Prostate gland (tissue), 2 donors: ENCODE data around the gene SPINK8. TPM values are rescaled to one million over a fixed set of nuclear protein-coding genes. Genes with fewer than 3 reads are reported as not detected.

ENCODE experiments used
- DNase-seq: peaks from one replicate; pipeline ENCODE4 v3.0.0-alpha.2; 2019; ENCODE audit warnings: low spot score
- H3K27ac ChIP-seq, 2 donors: fragments of 200-600 bp; sonication (generic); 2 replicates each; pipeline ENCODE4 v1.5.1; 2017 to 2019
- H3K27me3 ChIP-seq: fragments of 200-600 bp; sonication (generic); replicated peaks from 2 replicates; pipeline ENCODE4 v1.5.1; 2019; ENCODE audit not compliant: insufficient read depth
- H3K36me3 ChIP-seq, 2 donors: fragments of 200-600 bp; sonication (generic); 1 replicate in 1 of 2; 2 replicates in 1 of 2; pipeline versions ENCODE4 v1.5.1 to v1.8.1; 2017 to 2019
- H3K4me1 ChIP-seq: fragments of 200-600 bp; sonication (generic); replicated peaks from 2 replicates; pipeline ENCODE4 v1.5.1; 2019
- H3K4me3 ChIP-seq, 2 donors: fragments of 200-600 bp; sonication (generic); 2 replicates each; pipeline ENCODE4 v1.5.1; 2017 to 2019
- H3K9me3 ChIP-seq: fragments of 200-600 bp; sonication (generic); 2 replicates; pipeline ENCODE4 v1.5.1; 2017
- CTCF ChIP-seq, 4 experiments: fragments of 200-600 bp in 2 of 4; fragments of 450-650 bp in 2 of 4; sonication (generic) in 2 of 4; IDR thresholded peaks; 1 replicate in 3 of 4; 2 replicates in 1 of 4; pipeline ENCODE4 v1.5.1; 2016 to 2019; ENCODE audit warnings: antibody characterized with exemption in 4 of 4, mild to moderate bottlenecking in 2 of 4, moderate library complexity in 2 of 4
- POLR2A ChIP-seq: fragments of 450-650 bp; IDR thresholded peaks from one replicate; pipeline ENCODE4 v1.6.1; 2016; ENCODE audit warnings: antibody characterized with exemption, mild to moderate bottlenecking
- POLR2AphosphoS5 ChIP-seq: sonication (generic); formaldehyde crosslinking; IDR thresholded peaks from one replicate; pipeline ENCODE4 v1.6.1; 2017; ENCODE audit warnings: antibody characterized with exemption
- WGBS: methylation state at CpG from one replicate; pipeline ENCODE4 v1.1.5; 2018; 5-methylcytosine and 5-hydroxymethylcytosine counted together
- intact Hi-C: fragments of 100-400 bp; cut with DNase I; formaldehyde crosslinking; loops from one replicate; pipeline ENCODE4 v1.14.2; 2022
- total RNA-seq, 2 donors: library from RNA; depleted of rRNA; stranded (reverse); fragments of >200 nt; gene quantifications; one replicate each; pipeline ENCODE4 v1.1.0, GENCODE V29; 2016

SPINK8 gene
- total RNA-seq, 2 donors from 2014 or later, result 4.9 TPM; not detected in 1

GRCh38 chr3:48306290-48306689 lies 27.2 kb downstream of the SPINK8 start:
- no peaks in the 10 kb centered on the region for H3K4me1 ChIP-seq
- H3K36me3 ChIP-seq, result no peaks in the 10 kb centered on the region
- H3K4me3 ChIP-seq, result no peak overlapping the region
- TF ChIP-seq CTCF (IDR thresholded peaks at IDR 0.05) (no peak), POLR2A (no peak), POLR2AphosphoS5 (no peak)
- no peak for DNase-seq
- no peak overlapping the region for H3K27ac ChIP-seq
- intact Hi-C loops, result loop anchor here (10.0 kb wide), 1 partner anchor 129 kb away; the partner anchor contains the start of gene PLXNB1
- WGBS, result 87% methylated on average over 2 of the region's 2 CpGs
- no peaks in the 10 kb centered on the region for H3K9me3 ChIP-seq
- no peaks in the 10 kb centered on the region for H3K27me3 ChIP-seq

GRCh38 chr3:48305396-48305795 lies 28.1 kb downstream of the SPINK8 start:
- Histone ChIP-seq H3K4me1 (no peaks in the 10 kb centered on the region), H3K9me3 (no peaks in the 10 kb centered on the region), H3K27me3 (no peaks in the 10 kb centered on the region), H3K27ac (no peak overlapping the region), H3K36me3 (no peaks in the 10 kb centered on the region), H3K4me3 (no peak overlapping the region)
- peak; percentile 13 for TF ChIP-seq POLR2AphosphoS5
- no peak for TF ChIP-seq CTCF (IDR thresholded peaks at IDR 0.05)
- 60% methylated on average over 2 of the region's 2 CpGs for WGBS
- DNase-seq, result no peak
- intact Hi-C loops, result loop anchor here (10.0 kb wide), 1 partner anchor 129 kb away; the partner anchor contains the start of gene PLXNB1

DNA sequence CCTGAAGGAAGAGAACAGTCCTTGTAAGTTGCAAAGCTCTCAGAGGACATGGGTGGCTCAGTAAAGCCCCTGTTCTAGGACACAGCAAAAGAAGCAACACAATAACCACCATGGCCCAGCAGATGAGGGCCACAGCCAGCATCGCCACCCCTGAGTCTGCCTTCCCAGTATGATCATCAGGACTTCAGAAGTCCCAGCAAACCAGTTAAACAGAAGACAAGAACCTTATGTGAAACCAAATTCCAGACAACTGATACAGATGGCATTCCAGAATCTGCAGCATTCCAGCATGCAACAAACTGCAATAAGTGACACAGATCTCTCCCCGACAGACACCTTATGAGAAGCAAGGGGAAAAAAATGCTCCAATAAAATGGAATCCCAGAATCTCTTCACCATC lies 30.4 kb downstream of the SPINK8 start:
- no peaks in the 10 kb centered on the region for H3K27me3 ChIP-seq
- intact Hi-C loops, result loop anchor here (10.0 kb wide), 1 partner anchor 132 kb away; the partner anchor contains the start of gene PLXNB1
- WGBS, result 98% methylated on average over 2 of the region's 2 CpGs
- H3K9me3 ChIP-seq, result no peaks in the 10 kb centered on the region
- no peak overlapping the region for H3K27ac ChIP-seq
- H3K36me3 ChIP-seq, result no peaks in the 10 kb centered on the region
- H3K4me3 ChIP-seq, result no peak overlapping the region
- TF ChIP-seq POLR2AphosphoS5 (no peak), POLR2A (no peak)
- no peaks in the 10 kb centered on the region for H3K4me1 ChIP-seq
- DNase-seq, result no peak

DNA sequence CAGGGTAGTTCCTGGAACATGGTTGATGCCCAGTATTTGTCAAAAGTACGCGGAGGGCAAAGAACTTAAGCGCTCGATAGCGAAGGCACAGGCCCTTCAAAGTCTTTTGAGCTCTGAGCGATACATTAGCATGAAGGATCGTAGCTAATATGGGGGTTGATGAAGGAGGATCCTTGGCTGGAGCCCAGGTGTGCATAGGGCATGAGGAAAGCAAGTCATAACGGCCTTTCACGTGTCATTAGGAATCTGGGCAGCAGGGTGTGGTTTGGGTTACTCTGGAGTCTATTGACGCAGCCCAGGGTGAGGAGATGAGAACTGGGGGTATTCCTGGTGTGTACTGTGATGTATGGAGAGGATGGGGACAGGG lies 31.7 kb downstream of the SPINK8 start:
- Histone ChIP-seq H3K4me3 (peak overlapping the region; percentile 82 to 93), H3K27me3 (no peaks in the 10 kb centered on the region), H3K27ac (peak overlapping the region; percentile 94 to 98), H3K9me3 (no peaks in the 10 kb centered on the region), H3K4me1 (no peaks in the 10 kb centered on the region), H3K36me3 (no peaks in the 10 kb centered on the region)
- intact Hi-C loops, result loop anchor here (10.0 kb wide), 1 partner anchor 133 kb away; the partner anchor contains the start of gene PLXNB1
- WGBS, result 5% methylated on average over 10 of the region's 10 CpGs
- TF ChIP-seq POLR2A (no peak), POLR2AphosphoS5 (no peak), CTCF (IDR thresholded peaks at IDR 0.05) (no peak)
- DNase-seq, result peak; percentile 17

DNA sequence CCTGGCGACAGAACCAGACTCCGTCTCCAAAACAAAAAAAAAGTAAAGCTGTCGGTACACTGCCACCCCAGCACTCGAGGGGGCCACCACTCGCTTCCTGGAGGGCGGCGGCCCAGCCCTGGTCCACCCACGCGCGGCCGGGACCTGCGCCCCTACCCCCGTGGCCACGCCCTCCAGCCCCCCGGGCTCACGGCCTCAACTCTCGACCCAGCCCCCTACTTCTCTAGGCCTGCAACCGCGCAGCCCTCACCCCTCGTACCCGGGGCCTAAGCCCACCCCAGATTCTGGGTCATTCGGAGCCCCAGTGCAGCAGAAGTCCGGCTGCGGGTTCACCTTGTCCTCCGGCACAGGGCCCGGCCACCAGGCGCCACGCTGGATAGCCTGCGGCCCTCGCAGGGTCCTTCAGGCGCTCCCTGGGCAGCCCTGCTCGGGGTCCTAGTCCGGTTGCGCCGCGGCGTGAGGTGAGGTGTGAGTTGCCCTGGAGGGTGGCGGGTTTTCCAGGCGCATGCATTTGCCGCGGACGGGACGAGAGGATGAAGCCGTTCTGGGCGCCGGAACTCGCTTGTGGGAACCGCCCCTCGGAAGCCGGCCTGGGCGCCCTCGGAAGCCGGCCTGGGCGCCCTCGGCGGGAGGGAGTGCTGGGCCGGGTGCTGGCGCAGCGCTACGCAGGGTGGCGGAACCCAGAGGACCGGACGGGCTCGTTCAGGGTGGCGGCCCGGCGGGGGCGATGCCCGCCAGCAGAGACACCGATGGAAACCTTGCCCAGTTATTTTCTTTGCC lies 32.3 kb downstream of the SPINK8 start, which contains the start of gene NME6:
TSS of gene NME6 (minus strand) at position 348 of the 780 bp plus-strand sequence.
- H3K27ac ChIP-seq, result peak within 1 kb of the TSS; percentile 94 to 98
- intact Hi-C loops, result loop anchor here (10.0 kb wide), 1 partner anchor 134 kb away; the partner anchor contains the start of gene PLXNB1
- H3K27me3 ChIP-seq, result no peaks in the 10 kb centered on the region
- TF ChIP-seq POLR2AphosphoS5, result peak; percentile 88
- peak; percentile 77 for TF ChIP-seq POLR2A
- peak in 2 of 4 experiments; percentile 10 to 30 for TF ChIP-seq CTCF (IDR thresholded peaks at IDR 0.05)
- H3K4me3 ChIP-seq, result peak within 1 kb of the TSS; percentile 82 to 93
- peak; percentile 85 for DNase-seq
- H3K36me3 ChIP-seq, result no peaks in the 10 kb centered on the region
- no peaks in the 10 kb centered on the region for H3K9me3 ChIP-seq
- under 1% methylated on average over 49 of the region's 70 CpGs for WGBS
- H3K4me1 ChIP-seq, result no peaks in the 10 kb centered on the region
